Vagina (tissue), 2 donors: ENCODE results near the gene SLC28A1.

ENCODE experiments used
- POLR2A ChIP-seq, 2 donors: fragments of 450-650 bp; IDR thresholded peaks; one replicate each; pipeline ENCODE4 v1.6.1; 2017; ENCODE audit warnings: antibody characterized with exemption in 2 of 2, mild to moderate bottlenecking in 2 of 2, moderate library complexity in 2 of 2
- POLR2AphosphoS5 ChIP-seq, 2 donors: sonication (generic); formaldehyde crosslinking; IDR thresholded peaks; one replicate each; pipeline ENCODE4 v1.9.0; 2017; ENCODE audit warnings: antibody characterized with exemption in 2 of 2, mild to moderate bottlenecking in 2 of 2, low read depth in 1 of 2; ENCODE audit not compliant: insufficient read depth in 1 of 2
- TF ChIP-seq, protein P1 (sequence below), 3 experiments: fragments of 450-650 bp in 2 of 3; fragments of 200-600 bp in 1 of 3; sonication (generic) in 1 of 3; IDR thresholded peaks; one replicate each; pipeline ENCODE4 v1.5.1; 2017 to 2019; ENCODE audit warnings: antibody characterized with exemption in 3 of 3, mild to moderate bottlenecking in 2 of 3, moderate library complexity in 2 of 3

DNA sequence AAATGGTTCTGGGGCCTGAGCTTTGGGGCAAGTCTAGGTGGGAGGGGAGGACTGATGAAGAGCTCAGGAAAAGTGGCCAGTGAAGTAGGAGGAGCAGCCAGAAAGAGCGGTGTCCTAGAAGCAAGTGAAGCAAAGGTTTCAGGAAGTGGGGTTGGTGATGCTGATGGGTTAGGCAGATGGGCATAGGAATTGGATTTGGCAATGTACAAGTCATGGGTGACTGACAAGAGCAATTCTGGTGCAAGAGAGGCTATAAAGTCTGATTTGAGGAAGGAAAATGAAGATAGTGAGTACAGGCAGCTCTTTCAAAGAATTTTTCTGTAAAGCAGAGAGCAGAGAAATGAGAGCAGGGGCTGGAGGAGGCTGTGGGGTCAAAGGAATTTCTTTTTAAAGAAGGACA, 47.6 kb upstream of the SLC28A1 start:
- TF ChIP-seq, protein P1, sequence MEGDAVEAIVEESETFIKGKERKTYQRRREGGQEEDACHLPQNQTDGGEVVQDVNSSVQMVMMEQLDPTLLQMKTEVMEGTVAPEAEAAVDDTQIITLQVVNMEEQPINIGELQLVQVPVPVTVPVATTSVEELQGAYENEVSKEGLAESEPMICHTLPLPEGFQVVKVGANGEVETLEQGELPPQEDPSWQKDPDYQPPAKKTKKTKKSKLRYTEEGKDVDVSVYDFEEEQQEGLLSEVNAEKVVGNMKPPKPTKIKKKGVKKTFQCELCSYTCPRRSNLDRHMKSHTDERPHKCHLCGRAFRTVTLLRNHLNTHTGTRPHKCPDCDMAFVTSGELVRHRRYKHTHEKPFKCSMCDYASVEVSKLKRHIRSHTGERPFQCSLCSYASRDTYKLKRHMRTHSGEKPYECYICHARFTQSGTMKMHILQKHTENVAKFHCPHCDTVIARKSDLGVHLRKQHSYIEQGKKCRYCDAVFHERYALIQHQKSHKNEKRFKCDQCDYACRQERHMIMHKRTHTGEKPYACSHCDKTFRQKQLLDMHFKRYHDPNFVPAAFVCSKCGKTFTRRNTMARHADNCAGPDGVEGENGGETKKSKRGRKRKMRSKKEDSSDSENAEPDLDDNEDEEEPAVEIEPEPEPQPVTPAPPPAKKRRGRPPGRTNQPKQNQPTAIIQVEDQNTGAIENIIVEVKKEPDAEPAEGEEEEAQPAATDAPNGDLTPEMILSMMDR (IDR thresholded peaks at IDR 0.05): no peak
- TF ChIP-seq POLR2A (IDR thresholded peaks at IDR 0.05) (no peak), POLR2AphosphoS5 (IDR thresholded peaks at IDR 0.05; ENCODE audit: insufficient read depth in 1 of 2, low read depth in 1 of 2) (no peak)
